SK-MEL-5 (cell line): ENCODE results near the gene HMCN1. TPM values are rescaled to one million over a fixed set of nuclear protein-coding genes. Genes with fewer than 3 reads are reported as not detected.
"Not testable (repeated sequence)": the region's sequence is repeated elsewhere in the genome, so short reads cannot be mapped to it uniquely, and the experiment has no call there.

Experiments used
- DNase-seq: peaks from one replicate; pipeline ENCODE4 v3.0.0-alpha.2; 2016; ENCODE audit warnings: low read depth, low spot score
- in situ Hi-C: cut with HindIII; loops from 2 replicates; pipeline ENCODE4 v1.10.0; 2016; ENCODE audit warnings: low sequenced_read_pairs, high pct_unique_total_duplicates, low pct_unique_long_range_greater_than_20kb
- total RNA-seq: library from RNA; depleted of rRNA; stranded (reverse); fragments of >200 nt; shearing (Covaris generic); gene quantifications from 2 replicates; pipeline ENCODE4 v1.2.3, GENCODE V29; 2014

Gene HMCN1
- total RNA-seq, 1 experiment from 2014 or later = 128 TPM

DNA sequence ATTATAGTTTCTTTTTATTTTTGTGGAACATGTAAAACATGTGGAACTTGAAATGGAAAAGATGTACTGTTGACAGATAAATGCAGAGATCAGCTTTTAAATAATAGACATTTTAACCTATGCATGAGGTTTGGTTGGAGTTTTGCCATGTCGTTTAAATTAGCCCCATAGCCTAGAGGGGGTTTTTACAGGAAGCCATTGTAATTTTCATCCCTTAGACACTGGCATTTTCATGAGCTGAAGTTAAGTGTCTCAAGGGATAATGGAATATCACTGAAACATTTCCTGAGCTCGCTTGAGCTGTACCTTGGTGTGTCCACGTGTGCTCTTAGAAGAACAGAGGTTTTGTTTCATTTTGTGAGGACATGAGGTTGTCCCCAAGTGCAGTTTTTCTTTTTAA is 54.2 kb downstream of the HMCN1 start:
- DNase-seq = peak; percentile 93
- in situ Hi-C loops = no loop called here

GRCh38 chr1:185789501-185790193 is 55.5 kb downstream of the HMCN1 start:
- DNase-seq = peak; percentile 53
- in situ Hi-C loops = no loop called here

DNA sequence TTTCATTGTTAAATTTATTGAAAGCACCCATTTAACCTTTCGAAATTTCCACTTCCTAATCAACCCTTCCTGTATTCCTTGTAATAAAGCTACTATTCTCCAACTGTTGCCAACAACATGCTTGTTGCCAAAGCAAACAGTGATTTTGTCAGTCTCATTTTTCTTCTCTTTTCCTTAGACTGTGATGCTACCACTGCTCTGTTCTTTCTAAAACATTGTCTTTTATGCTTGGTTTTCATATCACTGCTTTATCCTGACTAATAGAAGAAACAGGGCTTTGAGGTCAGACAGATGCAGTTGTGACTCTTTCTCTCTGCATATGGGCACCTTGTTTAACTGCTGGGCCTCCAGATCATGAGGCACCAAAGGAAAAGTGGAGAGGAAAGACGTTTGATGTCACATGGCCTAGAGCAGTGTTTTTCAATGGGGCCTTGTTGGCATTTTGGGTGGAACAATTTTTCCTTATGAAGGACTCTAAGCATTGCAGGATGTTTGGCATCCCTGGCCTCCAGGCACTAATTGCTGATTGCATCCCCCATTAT is 56.1 kb downstream of the HMCN1 start:
- in situ Hi-C loops = no loop called here
- peak; percentile 100 for DNase-seq

- DNase-seq = no peak
- in situ Hi-C loops = no loop called here
These were observed 57.8 kb downstream of the HMCN1 start for GRCh38 chr1:185792040-185792439.

DNA sequence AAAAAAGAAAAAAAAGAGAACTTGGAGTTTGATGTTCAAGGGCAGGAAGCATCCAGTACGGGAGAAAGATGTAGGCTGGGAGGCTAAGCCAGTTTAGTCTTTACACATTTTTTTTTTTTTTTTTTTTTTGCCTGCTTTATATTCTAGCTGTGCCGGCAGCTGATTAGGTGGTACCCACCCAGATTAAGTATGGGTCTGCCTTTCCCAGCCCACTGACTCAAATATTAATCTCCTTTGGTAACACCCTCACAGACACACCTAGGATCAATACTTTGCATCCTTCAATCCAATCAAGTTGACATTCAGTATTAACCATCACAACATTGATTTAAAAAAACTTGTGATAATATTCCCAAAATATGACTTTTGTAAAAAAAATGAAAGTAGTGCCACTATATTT is 60.3 kb downstream of the HMCN1 start:
- in situ Hi-C loops, DNase-seq: not testable (repeated sequence)

DNA sequence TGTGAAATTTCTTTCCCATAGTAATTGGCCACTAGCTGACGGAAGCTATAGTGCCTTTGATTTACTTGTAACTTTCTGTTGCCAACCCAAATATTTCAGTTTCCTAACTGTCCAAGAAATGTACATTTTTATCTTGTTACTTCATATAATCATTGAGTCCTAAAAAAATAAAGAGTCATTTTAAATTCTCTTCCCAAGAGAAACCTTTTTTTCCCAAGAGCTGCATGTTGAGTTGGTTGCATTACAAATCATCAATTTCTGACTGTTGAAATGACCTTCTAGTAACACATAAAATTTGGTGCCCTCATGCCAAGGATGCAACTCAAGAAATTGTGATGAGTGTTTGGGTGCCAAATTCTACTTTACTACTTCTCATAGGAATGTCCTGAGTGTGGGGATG is 61.0 kb downstream of the HMCN1 start:
- no peak for DNase-seq
- in situ Hi-C loops = no loop called here

- DNase-seq = no peak
These were observed 64.3 kb downstream of the HMCN1 start for GRCh38 chr1:185798505-185798904.

GRCh38 chr1:185803241-185803640 is 69.0 kb downstream of the HMCN1 start:
- in situ Hi-C loops = no loop called here
- DNase-seq = no peak

More at GRCh38 chr1:185798505-185798904, 64.3 kb downstream of the HMCN1 start:
- in situ Hi-C loops = no loop called here

- no peak for DNase-seq
- in situ Hi-C loops = no loop called here
These were observed 70.0 kb downstream of the HMCN1 start for GRCh38 chr1:185804206-185804605.

DNA sequence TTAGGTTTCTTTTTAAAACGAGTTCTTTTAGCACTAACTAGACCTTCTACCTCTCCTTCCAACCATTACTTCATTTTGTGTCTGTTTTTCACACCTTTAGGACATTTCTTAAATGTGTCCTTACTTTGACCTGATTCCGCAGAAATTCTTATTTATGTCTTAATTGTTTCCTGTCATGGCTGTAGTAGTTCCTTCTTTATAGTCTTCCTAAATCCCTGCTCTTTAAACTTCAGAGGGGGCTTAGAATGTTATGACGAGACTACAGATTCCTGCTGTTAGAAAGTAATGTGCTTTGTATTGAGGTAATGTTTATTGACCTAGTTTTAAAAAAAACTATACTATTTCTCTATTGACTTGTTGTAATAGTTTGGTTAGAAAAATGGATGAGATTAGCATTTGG is 70.4 kb downstream of the HMCN1 start:
- DNase-seq = no peak
- in situ Hi-C loops = no loop called here

DNA sequence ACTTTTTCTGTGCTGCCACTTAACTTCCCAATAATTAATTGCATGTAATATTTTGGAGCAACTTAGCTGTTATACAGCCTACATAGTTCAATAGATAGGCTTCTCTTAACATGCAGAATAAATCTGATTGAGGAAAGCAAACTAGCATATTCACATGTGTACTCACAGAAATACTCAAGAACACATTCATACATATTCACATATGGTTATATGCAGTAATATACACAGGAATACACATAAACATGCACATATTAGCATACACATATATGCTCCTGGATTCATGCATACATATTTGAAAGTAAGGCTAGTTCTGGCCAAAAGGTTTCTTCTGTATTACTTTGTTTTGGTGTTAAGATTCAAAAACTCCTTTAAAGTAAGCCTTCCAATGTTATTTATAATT is 73.1 kb downstream of the HMCN1 start:
- in situ Hi-C loops = no loop called here
- DNase-seq = no peak

DNA sequence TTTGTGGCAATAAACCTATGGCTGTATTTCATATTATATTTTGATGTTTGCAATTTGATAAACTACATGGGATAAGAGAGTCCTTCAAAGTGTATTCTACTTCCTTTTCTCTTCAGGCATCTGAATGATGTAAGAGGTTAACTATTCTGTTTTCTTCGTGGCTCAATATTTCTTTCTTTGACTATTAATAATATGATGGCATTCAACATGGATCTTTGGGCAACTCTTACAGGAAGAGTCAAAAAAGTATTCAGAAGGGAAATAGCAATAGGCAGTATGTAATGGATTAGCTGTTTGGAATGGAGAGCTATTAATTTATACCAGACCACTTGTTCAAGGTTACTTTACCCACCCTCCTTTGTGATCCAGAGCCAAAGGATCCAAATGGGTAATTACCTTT is 74.4 kb downstream of the HMCN1 start:
- DNase-seq = no peak
- in situ Hi-C loops = no loop called here

- in situ Hi-C loops = no loop called here
- peak; percentile 53 for DNase-seq
These were observed 77.0 kb downstream of the HMCN1 start for GRCh38 chr1:185811073-185811709.

DNA sequence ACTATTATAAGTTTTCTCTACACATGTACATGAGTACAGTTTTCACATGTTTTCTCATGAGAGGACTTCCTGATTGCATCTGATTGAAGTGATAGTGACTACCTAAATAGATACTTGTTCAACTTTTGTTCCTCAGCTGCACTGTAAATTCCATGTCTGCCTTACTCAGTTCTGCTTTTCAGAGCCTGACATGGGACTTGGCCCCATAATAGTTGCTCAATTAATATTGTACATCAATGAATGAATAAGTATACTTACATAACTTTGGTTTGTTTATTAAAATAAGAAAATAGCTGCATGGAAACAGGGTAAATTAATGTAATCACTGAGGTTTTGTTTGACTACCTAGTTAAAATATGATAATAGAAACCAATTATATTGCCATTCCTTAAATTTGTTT is 78.7 kb downstream of the HMCN1 start:
- DNase-seq = no peak
- in situ Hi-C loops = no loop called here

DNA sequence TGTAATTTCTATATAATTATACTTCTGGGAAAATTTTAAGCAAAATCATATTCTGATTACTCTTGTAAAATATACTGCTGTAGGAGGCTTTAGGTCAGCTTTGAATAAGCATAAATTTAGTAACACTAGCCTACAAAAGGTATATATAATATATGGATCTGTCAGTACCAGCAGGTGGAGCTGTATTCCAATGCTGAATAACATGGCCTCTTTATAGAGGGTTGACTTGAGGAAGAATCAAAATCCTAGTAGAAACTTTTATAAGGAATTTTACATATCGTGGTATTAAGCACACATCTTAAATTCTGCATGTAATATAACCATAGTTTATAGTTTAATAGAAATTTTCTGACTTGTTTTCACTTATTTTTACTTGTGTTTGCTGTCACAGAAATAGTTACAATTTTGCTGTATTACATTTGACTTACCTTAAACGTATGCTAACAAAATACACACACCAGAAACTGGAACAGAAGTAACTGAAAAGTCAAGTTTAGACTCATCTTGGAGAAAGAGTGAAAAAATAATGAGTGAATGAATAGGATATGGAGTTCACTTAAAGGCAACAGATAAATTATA is 79.3 kb downstream of the HMCN1 start:
- in situ Hi-C loops = no loop called here
- peak; percentile 75 for DNase-seq

DNA sequence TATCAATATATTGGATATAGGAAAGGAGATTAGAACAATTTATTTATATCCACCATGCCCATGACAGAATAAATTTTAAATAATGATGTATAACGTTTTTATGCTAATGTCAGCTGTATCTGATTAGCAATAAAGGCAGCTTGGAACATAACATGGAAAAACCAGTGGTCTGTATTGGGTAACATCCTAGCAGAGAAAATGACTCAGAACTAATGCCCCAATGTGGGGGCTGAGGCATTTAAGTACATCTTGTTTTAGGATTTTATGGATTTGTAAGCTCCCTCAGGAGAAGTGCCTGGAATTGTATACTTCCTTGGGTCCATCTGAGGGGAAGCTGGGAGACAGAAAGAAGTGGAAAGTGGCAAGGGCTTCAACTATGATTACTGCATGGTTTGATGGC is 82.3 kb downstream of the HMCN1 start:
- DNase-seq = no peak
- in situ Hi-C loops = no loop called here

DNA sequence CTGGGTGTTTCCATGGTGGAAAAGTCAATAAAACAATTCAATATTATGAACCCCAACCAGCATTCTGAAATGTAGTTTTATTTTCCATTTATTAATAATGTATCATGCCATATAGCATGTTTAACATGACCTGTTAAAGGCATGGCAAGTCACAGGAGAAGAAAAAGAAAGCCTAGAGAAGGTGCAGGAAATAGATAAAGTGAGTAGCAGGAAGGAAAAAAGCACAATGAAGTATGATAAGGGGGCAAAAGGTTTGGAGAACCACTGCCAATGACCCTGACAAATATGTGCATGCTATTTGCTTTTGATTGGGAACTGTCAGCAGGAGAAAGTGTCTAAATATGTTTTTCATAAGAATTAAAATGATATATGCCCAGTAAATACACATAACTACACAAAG is 85.6 kb downstream of the HMCN1 start:
- in situ Hi-C loops = no loop called here
- DNase-seq = no peak

- in situ Hi-C loops = no loop called here
- no peak for DNase-seq
These were observed 87.6 kb downstream of the HMCN1 start for GRCh38 chr1:185821612-185822385.
